GM18502 (cell line): ENCODE data around the gene TNS4.

Experiments used
- ATAC-seq: cut with Tn5 transposase; IDR thresholded peaks from one replicate; pipeline ENCODE4 v1.9.1; 2021; ENCODE audit warnings: mild to moderate bottlenecking; ENCODE audit not compliant: unreplicated experiment, poor library complexity

The TNS4 gene

DNA sequence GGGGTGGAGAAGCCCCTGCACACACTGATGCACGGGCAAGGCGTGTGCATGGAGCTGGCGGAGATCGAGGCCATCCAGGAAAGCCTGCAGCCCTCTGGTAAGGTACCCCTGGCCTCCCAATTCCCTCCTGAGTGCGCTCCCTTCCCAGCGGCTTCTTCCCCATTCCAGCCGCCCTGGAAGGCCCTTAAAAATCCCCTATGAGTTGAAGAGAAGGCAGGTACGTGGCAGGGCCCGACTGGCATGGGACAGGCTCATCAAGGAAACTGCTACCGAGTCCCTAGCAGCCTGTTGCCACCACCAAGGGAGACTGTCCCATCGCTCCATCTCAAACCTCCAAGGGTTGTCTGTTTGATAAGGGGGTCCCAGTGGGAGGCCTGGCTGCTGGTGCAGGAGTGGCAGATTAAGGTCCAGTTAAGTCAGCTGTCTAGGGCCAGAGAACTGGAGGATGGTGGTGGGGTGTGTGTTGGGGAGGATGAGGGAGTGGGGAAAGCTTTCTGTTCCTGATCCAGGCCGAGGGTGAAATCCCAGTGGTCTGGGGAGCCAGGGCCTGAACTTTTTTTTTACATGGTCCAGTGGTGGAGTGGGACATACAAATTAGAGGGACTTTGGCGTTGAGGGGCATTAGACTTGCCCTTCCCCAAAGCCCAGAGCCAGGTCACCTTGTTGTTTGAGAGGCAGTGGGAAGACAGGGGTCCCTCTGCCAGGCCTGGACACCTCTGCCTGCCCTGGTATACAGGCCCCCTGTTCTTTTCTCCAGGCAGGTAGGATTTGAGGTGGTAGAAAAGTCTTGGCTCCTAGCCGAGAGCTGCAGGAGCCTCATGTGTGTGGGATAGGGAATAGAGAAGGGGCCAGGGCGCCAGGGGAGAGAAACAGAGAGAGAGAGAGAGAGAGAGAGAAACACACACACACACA, 57.2 kb downstream of the TNS4 start:
- ATAC-seq: no peak

DNA sequence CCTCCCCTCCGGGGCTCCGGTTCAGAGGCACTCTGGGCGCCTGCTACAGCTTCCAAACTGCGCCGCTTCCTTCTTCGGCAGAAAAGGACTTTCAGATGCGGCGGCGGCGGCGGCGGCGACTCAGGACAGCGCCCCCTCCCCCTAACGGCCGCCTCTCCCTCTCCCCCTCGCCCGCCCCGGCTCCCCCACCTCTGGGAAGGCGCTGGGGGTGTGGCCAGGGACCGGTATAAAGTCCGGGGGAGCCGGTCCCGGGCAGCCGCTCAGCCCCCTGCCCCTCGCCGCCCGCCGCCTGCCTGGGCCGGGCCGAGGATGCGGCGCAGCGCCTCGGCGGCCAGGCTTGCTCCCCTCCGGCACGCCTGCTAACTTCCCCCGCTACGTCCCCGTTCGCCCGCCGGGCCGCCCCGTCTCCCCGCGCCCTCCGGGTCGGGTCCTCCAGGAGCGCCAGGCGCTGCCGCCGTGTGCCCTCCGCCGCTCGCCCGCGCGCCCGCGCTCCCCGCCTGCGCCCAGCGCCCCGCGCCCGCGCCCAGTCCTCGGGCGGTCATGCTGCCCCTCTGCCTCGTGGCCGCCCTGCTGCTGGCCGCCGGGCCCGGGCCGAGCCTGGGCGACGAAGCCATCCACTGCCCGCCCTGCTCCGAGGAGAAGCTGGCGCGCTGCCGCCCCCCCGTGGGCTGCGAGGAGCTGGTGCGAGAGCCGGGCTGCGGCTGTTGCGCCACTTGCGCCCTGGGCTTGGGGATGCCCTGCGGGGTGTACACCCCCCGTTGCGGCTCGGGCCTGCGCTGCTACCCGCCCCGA, 58.0 kb downstream of the TNS4 start, which contains the start of gene IGFBP4:
TSS of gene IGFBP4 (plus strand) at position 255 of the 792 bp plus-strand sequence. CDS start at position 541, 286 bp downstream.
- ATAC-seq: no peak

DNA sequence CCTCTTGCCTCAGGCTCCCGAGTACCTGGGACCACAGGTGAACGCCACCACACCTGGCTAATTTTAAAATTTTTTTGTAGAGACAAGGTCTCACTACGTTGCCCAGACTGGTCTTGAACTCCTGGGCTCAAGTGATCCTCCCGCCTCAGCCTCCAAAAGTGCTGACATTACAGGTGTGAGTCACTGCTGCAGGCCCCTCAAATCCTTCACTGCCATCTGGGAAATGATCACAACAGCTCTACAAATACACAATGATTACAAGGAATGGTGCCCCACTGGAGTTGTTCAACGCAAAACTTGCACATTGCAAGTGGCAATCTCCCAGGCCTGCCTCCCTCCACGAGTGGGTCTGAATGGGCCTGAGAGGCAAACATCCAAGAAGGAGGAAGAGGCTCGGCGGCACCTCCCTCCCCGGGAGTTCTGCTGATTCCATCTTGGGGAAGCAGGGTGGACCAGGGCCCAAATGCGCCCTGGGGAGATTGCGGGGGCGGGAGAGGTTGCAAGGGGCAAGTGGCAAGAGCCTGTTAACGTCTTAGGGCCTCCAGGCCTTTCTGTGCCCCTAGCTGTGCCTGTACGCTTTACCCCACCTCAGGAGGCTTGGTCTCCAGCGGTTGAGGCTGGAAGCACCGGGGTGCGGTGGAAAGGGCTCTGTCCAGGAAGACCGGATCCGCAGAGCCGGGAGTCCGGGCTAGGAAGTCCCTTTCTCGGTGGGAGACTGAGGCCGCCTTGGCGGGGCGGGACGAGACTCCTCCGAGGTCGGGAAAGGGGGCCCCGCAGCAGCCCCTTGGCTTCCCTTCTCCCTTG, 58.8 kb downstream of the TNS4 start:
- no peak for ATAC-seq

DNA sequence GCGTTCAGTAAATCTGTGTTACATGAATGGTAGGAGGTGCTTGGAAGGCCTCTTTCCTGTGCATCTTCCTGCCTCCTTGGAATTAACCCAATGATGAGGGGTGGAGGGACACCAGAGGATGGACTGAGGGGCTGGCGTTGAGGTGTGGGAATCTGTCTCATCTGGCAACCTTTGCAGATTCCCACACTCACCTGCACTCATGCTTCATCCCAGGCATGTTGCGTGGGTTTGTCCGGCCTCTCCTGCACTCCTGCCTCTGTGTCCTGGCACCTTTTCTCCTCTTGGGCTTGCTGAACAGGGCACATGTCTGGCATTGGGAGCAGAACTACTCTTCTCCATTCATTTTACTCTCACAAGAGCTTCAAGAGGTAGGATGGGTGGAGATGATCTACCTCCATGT, 61.3 kb downstream of the TNS4 start:
- no peak for ATAC-seq

DNA sequence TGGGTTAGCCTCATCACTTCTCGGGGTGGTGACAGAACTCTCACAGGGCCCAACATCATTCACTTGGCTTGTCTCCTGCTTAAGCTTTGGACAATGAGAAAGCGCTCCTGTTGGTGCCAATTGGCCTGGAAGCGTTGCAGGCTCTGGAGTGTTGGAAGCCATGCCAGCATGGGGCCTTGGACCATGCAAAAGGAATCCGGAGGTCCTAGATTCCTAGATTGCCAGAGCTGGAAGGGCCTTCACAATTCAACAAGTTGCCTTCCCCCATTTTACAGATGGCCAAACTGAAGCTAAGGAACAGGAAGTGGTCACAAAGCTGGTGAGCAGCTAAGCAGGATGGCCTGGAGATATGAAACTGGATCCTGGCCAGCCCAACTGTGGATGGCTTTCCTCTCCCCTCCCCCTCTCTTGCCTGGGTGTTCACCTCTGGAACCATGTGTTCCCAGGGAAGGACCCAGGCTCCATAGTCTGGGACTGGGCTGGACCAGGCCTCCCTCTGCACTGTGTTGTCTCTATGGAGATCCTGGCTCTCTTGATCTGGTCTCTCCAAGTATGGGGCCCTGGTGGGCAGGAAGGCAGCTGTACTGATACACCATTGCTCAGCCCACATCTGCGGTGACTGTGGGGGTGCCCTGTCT, 64.2 kb downstream of the TNS4 start:
- no peak for ATAC-seq

DNA sequence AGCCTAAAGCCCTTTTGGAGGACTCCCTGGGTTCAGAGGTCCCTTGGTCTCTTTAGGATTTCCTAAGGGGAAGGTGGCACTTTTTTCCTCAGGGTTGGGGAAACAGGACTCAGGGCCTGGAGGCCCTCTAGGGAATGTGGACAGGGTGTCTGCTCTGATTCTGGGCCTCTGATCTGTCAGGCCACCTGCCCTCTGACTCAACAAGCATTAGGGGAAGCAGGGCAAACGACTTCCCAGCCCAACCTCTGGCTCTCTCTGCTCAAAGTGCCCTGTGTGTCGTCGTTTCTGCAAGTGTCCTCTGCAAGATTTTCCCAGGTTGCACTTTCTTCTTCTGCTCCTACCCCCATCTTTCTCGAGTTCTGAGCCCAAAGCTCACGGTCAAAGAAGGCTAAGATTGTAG, 64.8 kb downstream of the TNS4 start:
- no peak for ATAC-seq

DNA sequence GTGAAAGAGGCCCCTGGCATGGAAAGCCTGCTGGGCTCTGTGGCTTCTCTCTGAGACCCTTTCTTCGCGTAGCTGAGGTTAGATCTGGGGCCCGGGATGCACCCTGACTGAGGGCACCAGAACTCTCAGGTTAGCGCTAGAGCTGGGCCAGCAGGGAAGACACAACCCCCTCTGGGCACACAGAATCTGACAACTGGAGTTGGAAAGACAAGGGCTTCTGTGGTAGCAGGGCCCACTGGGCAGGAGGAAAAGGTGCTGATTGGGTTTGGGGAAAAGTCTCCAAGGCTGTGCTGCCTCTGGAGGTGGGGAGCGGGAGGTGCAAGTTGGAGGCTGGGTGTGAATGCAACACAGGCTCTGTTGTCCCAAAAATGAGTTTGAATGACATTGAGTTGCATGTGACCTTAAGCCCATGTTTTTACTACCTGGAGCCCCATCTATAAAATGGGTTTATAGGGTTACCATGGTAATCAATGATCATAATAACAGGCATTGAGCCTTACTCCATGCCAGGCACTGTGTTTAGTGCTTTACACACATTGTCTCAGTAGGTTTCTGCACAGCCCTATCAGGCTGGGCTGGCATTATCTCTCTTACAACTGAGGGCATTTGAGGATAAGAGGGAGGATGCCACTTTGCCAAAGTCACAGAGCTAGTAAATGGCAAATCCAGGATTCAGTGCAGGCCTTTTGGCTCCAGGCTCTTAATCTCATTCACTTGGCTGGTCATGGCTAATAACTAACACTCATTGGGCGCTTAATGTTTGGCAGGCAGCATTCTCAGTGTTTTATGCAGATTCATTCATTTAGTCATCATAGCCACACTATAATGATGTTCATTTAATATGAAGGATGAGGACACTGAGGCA, 67.6 kb downstream of the TNS4 start:
- ATAC-seq: no peak

DNA sequence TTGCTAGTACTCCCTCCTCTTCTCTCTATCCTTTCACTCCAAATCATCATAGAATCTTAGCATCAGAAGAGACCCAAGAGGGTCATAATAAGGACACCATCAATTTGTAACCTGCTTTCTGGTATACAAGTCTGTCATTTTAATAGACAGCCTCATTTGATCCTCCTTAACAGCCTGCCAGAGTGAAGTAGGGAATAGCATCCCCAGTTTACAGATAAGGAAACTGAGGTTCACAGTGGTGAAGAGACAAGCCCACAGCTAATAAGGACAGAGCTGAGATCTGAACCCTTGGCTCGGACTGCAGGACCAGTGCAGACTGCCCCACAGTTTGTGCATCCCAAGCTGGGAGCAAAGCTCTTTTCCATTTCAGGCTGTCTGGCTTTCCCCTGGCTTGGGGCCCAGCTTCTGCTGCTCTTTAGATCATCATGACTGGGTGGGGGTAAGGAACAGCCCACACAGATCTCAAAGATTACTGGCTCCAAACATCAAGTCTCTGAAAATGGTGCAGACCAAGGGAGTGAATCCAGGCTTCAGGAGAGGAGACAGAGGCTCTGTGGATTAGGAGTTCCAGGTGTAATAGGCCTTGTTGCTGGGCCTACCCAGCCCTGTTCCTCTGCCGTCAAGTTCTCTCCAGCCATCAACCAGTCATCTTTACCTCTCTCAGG, 68.4 kb downstream of the TNS4 start:
- no peak for ATAC-seq

DNA sequence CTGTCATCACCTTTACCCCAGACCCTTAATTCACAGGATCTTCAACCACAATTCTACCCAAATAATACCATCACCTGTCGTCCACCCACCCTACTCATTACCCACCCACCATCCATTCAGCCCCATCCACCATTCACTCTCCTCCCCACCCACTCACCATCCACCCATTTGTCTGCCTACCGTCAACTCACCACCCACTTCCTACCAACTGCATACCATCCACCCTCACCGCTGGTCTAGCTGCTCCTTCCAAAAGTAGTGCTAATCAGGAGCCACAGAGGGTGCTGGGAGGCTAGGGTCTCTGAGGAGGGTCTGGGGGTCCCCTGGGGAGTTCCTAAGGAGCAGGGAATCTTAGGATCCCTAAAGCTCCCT, 70.2 kb downstream of the TNS4 start:
- no peak for ATAC-seq

DNA sequence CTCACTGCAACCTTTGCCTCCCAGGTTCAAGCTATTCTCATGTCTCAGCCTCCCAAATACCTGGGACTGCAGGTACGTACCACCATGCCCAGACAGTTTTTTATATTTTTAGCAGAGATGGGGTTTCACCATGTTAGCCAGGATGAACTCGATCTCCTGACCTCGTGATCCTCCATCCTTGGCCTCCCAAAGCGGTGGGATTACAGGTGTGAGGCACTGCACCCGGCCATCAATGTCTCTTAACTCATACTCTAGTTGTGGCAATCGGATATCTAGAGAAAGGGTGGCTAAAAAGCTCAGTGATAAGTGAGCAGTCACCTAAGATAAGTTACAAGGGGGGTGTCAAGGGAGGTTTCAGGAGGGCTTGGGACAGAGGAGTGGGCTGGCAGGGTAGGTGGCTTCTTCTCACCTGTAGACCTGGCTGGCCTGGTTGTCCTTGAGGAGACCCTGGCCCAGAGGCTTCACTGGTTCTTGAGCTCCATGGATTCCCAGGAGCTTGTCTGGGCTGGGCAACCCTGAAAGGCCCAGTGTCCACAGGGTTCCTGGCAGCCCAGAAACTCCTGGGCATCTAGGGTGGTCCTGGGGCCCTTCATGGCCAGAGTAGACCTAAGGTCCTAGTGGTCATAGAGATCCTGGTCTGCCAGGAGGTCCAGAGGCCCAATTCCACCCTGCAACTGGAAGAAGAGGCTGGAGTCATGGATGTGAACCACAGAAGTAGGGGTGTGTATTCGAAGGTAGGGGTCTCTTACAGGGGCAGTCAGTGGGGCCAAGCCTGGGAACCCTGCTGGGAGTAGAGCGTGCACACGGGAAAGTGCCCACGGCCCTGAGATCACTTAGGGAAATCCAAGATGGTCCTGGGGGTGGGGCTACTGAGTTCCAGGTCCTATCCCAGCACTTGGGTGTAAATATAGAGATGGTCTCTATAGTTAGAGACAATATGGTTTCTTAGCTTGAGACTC, 70.9 kb downstream of the TNS4 start:
- ATAC-seq: no peak

DNA sequence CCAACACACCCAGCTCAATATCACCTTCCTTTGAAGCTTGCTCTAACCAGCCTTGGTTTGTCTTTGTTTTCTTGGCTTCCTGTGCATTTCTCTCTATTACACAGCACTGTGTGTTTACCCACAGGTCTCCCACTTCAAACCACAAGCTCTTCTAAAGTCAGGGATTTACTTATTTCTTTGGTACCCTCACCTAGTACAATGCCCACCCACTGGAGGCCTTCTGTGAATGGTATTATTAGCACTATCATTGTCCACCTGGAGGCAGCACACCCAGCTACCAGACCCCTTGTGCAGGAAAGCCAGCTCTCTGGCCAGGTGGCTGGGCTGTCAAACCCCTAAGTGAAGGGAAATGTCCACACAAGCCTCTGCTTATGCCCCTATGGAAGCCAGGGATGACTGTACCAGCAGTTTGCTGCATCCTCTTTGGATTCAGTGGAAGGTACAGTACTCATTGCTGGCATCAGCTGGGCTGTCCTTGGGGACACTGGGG, 74.4 kb downstream of the TNS4 start:
- ATAC-seq: no peak
